Measurements from ENCODE around the gene DAZ2.
"Not testable (repeated sequence)": the region's sequence is repeated elsewhere in the genome, so short reads cannot be mapped to it uniquely, and the experiment has no call there.

Gene DAZ2

DNA sequence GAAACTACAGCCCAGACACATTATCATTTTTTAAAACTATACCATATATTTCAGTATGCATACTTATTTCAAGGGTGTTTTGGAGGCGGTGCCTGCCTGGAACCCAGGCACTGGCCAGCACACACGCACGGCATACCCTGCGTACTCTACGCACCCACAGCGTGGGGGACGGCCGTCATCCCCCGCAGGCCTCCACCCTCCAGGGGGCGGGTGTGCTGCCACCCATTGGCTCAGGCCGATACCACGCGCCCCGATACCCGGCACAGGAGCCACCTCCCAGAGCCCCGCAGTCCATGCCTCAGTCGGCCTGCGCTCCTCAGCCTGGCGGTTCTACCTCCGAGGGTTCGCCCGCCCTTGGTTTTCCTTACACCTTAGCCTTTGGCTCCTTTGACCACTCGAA, at the start of gene DAZ2:
DAZ2 (plus strand) TSS at position 301 of the 400 bp plus-strand sequence. CDS start 208 bp downstream, outside the sequence.
- DNase-seq: not testable (repeated sequence)

- not testable (repeated sequence) for DNase-seq
These were observed 20.4 kb upstream of the DAZ2 start, which contains the start of gene DAZ1 for GRCh38 chrY:23198908-23199307. Gene DAZ1 (minus strand): TSS chrY:23199008. CDS start chrY:23198800, 208 bp downstream.

DNA sequence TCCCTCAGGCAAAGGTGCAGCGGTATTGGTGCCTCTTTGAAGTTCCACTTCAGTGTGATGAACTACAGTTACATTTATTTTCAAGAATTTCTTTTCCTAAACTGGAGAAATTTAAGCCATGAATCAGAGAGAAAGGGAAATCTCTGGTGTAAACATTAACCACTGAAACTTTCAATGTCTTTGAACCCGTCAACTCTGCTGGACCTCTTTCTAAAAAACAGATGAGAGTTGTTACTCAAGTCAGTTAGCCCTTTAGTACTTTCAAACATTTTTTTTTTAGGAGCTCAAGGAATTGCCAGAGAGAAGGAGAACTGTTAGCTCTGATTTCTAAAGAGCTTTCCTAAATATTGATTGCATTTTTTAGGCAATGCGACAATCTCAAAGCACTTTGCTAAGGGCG, 11.9 kb upstream of the DAZ2 start:
- not testable (repeated sequence) for DNase-seq

GRCh38 chrY:23209802-23210495, 9.4 kb upstream of the DAZ2 start:
- DNase-seq: not testable (repeated sequence)

GRCh38 chrY:23210681-23211080, 8.7 kb upstream of the DAZ2 start:
- not testable (repeated sequence) for DNase-seq
